Gastroesophageal sphincter (tissue), 3 donors: ENCODE results near the gene ANK3.

ENCODE experiments used
- CTCF ChIP-seq, 4 experiments: fragments of 200-600 bp in 2 of 4; fragments of 450-650 bp in 2 of 4; sonication (generic) in 1 of 4; IDR thresholded peaks; one replicate each; pipeline ENCODE4 v1.5.1; 2017 to 2019; ENCODE audit warnings: antibody characterized with exemption in 4 of 4, mild to moderate bottlenecking in 2 of 4, moderate library complexity in 2 of 4
- EP300 ChIP-seq: sonication (generic); formaldehyde crosslinking; IDR thresholded peaks from one replicate; pipeline ENCODE4 v1.6.1; 2017; ENCODE audit warnings: antibody characterized with exemption, mild to moderate bottlenecking
- POLR2A ChIP-seq, 2 donors: fragments of 450-650 bp; IDR thresholded peaks; one replicate each; pipeline ENCODE4 v1.6.1; 2017; ENCODE audit warnings: antibody characterized with exemption in 2 of 2, mild to moderate bottlenecking in 2 of 2, moderate library complexity in 1 of 2
- POLR2AphosphoS5 ChIP-seq: sonication (generic); formaldehyde crosslinking; IDR thresholded peaks from one replicate; pipeline ENCODE4 v1.6.1; 2017; ENCODE audit warnings: antibody characterized with exemption

- TF ChIP-seq EP300: no peak
- no peak for TF ChIP-seq CTCF (IDR thresholded peaks at IDR 0.05)
- no peak for TF ChIP-seq POLR2A (IDR thresholded peaks at IDR 0.05)
- TF ChIP-seq POLR2AphosphoS5: no peak
These were observed 8.1 kb upstream of the ANK3 start for GRCh38 chr10:60397792-60398191.
